ENCODE results near the gene STON1. TPM values are rescaled to one million over a fixed set of nuclear protein-coding genes. Genes with fewer than 3 reads are reported as not detected.

Gene STON1
- total RNA-seq, 2 donors from 2014 or later = 1.3 to 2.0 TPM

GRCh38 chr2:48633143-48633542 is 103.2 kb downstream of the STON1 start:
- no peak for DNase-seq (ENCODE audit: low spot score)
- ATAC-seq = no peak

GRCh38 chr2:48635786-48636185 is 105.8 kb downstream of the STON1 start:
- Mint-ChIP-seq H3K4me3 (no peak overlapping the region), H3K36me3 (peaks cover 4% of the 10 kb centered on the region), H3K27ac (no peak overlapping the region), H3K4me1 (ENCODE audit: low read depth in 2 of 2) (no peaks in the 10 kb centered on the region), H3K9me3 (peaks cover 12% of the 10 kb centered on the region), H3K27me3 (peaks cover 0 to 31% of the 10 kb centered on the region in 2 donors)
- no peak for ATAC-seq
- no peak for DNase-seq (ENCODE audit: low spot score)

More at GRCh38 chr2:48633143-48633542, 103.2 kb downstream of the STON1 start:
- H3K27ac Mint-ChIP-seq = no peak overlapping the region
- H3K9me3 Mint-ChIP-seq = peaks cover 7% of the 10 kb centered on the region
- H3K4me1 Mint-ChIP-seq (ENCODE audit: low read depth in 2 of 2) = no peaks in the 10 kb centered on the region
- peaks cover 0 to 34% of the 10 kb centered on the region in 2 donors for H3K27me3 Mint-ChIP-seq
- no peak overlapping the region for H3K4me3 Mint-ChIP-seq
- H3K36me3 Mint-ChIP-seq = peaks cover 4% of the 10 kb centered on the region

DNA sequence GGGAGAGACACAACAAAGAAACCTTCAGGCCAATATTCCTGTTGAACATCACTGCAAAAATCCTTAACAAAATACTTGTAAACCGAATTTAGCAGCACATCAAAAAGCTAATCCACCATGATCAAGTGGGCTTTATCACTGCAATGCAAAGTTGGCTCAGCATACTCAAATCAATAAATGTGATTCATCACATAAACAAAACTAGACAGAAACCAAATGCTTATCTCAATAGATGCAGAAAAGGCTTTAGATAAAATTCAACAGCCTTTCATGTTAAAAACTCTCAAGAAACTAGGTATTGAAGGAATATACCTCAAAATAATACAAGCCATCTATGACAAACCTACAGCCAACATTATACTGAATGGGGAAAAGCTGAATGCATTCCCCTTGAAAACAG is 108.3 kb downstream of the STON1 start:
- Mint-ChIP-seq H3K9me3 (peaks cover 12% of the 10 kb centered on the region), H3K27me3 (peaks cover 0 to 21% of the 10 kb centered on the region in 2 donors), H3K4me1 (ENCODE audit: low read depth in 2 of 2) (no peaks in the 10 kb centered on the region), H3K27ac (no peak overlapping the region), H3K36me3 (peaks cover 4% of the 10 kb centered on the region), H3K4me3 (no peak overlapping the region)
- DNase-seq (ENCODE audit: low spot score) (no peak), ATAC-seq (no peak)

Other genes starting within 250 kb of the STON1 start
- gene FOXN2, start 215.5 kb upstream of the STON1 start, total RNA-seq = 10 to 100 TPM; 47.6 to 57.5 TPM
- gene PPP1R21, start 89.4 kb upstream of the STON1 start, total RNA-seq = 10 to 100 TPM; 29.0 to 35.0 TPM
- not detected for gene GTF2A1L, start 87.7 kb downstream of the STON1 start, total RNA-seq
- not detected for gene LHCGR, start 225.6 kb downstream of the STON1 start, total RNA-seq

All from natural killer cell treated with Interleukin-12 subunit alpha and Interleukin-12 subunit beta and Interleukin-15 and Interleukin-18, amount 100 ng/mL, for 72 hours (primary cell).